HG03378 (cell line): Measurements from ENCODE around the gene CDC37L1.
"Not testable (repeated sequence)": the region's sequence is repeated elsewhere in the genome, so short reads cannot be mapped to it uniquely, and the experiment has no call there.

Experiments used
- ATAC-seq: cut with Tn5 transposase; IDR thresholded peaks from one replicate; pipeline ENCODE4 v1.9.1; 2021; ENCODE audit warnings: mild to moderate bottlenecking, moderate library complexity; ENCODE audit not compliant: unreplicated experiment

The CDC37L1 gene

GRCh38 chr9:4679268-4680172 lies at the start of gene CDC37L1:
Gene CDC37L1 (plus strand): TSS chr9:4679569. CDS start chr9:4679768, 199 bp downstream.
- peak; percentile 91 for ATAC-seq

DNA sequence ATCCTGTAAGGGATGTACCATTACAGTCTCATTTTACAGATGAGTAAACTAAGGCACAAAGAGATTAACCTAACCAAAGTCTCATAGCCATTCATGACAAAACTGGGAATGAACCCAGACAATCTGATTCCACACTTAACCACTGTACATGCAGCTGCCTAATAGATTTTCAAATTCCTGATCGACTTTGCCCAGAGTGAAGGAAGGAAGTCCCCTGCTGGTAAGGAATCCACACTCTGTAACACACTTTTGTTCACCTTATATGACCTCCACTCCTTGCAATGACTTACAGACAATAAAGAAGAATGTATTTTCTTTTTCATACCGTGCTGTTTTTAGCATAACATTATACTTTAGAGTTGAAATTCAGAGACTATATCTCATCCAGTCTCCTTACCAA lies 48.5 kb upstream of the CDC37L1 start:
- no peak for ATAC-seq

DNA sequence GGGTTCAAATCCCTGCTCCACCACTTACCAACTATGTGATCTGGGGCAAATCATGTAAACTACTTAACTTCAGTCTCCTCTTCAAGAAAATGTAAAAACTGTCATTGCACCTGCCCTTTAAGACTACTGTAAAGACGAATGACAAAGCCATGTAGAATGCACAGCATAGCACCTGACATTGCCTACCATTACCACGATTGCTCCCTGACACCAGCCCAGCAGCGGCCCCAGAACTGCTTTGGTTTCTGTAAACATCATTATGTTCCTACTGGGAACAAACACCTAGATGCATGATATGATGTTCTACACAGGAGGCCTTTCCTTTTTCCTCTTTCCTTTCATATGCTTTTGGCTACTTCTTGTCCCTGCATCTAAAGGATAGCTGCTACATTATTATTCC lies 40.4 kb upstream of the CDC37L1 start:
- no peak for ATAC-seq

GRCh38 chr9:4639420-4639819 lies 39.9 kb upstream of the CDC37L1 start:
- no peak for ATAC-seq

DNA sequence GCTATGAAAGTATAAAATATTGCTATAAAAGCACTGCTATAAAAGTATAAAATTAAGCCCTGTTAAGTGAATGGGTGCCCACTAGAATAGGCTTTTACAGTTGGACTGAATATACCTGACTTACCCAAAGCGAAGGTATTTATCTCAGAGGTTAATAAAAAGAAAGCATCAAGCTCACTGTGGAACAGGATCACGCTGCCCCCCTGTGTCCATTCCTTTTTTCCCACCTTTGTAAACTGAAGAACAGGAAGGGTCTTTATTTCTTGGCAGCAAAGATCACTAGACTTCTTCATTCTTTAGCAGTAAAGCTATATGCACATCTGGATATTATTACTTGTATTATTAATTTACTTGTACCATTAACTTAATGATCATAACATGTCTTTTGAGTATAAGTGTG lies 39.3 kb upstream of the CDC37L1 start:
- no peak for ATAC-seq

GRCh38 chr9:4642351-4642750 lies 37.0 kb upstream of the CDC37L1 start:
- no peak for ATAC-seq

DNA sequence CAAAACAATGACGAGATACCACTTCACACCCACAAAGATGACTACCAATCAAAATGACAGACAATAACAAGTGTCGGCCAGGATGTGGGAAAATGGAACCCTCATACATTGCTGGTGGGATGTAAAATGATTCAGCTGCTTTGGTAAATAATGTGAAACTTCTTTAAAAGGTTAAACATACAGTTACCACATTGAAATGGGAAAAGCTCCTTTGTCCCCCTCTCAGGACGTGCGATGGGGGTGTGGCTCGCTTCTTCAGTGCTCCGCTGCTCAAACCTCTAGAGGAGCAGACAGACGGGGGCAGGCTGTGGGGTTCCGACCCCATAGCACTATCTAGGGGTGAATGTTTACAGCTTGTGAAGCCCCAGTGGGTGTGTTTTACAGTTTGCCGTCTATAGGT lies 25.3 kb upstream of the CDC37L1 start:
- ATAC-seq: no peak

DNA sequence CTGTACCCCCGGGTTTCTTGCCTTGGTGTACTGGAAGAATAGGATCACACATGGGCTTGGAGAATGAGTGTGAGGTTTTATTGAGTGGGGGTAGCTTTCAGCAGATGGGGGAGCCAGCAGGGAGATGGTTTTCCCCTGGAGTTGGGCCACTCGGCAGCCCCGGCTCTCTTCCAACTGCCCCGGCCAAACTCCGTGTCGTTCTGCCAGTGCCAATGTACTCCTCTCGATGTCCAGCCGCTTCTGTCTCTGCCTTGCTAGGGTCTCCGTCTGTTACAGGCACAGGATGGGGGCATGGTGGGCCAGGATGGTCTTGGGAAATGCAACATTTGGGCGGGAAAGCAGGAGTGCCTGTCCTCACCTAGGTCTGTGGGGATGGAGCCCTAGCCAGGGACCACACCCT lies 24.8 kb upstream of the CDC37L1 start:
- no peak for ATAC-seq

- not testable (repeated sequence) for ATAC-seq
These were observed 23.2 kb upstream of the CDC37L1 start for GRCh38 chr9:4656196-4656595.

DNA sequence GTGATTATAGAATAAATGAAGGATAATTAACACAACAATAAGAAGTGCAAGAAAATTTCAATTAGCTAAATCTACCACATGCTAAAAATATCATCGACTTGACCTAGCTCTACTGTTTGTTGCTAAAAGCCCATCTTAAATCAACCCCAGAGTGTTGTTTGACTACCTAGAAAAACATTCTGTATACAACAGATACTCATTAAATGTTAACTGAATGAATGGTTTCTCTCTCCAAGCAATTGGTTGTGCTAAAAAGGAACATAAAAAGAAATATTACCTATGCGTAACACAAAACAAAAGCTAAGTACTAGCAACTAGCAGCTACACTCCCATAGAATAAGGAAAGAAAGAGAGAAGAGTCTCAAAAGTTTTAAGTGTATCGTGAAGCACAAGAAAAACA lies 22.7 kb upstream of the CDC37L1 start:
- no peak for ATAC-seq

DNA sequence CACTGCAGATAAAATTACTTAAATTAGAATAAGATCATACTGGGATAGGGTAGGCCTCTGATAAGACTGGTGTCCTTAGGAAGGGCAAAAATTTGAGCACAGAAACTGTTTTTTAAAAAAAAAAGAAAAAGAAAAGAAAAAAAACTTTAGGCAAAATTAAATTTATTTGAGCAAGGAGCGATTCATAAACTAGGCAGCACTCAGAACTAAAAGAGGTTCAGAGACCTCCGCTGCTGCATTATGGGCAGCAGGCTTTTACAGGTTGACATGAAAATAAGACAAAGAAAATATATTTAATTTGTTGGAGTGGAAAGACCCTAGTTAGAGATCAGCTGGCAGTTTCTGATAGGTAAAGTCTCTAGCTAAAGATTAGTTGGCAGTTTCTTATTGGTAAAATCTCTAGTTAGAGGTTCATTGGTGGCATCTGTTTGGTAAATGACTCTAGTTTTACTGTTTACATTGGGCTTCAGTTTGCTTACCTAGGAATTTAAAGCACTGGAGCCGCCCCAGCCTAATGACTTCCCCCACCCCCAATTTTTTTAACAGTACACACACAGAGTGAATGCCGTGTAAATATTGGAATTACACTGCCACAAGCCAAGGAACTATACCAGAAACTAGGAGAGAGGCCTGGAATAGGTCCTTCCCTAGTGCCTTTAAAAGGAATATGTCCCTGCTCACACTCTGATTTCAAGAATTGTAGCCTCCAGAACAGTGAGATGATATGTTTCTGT lies 21.8 kb upstream of the CDC37L1 start:
- ATAC-seq: no peak

GRCh38 chr9:4660665-4661064 lies 18.7 kb upstream of the CDC37L1 start:
- ATAC-seq: not testable (repeated sequence)

DNA sequence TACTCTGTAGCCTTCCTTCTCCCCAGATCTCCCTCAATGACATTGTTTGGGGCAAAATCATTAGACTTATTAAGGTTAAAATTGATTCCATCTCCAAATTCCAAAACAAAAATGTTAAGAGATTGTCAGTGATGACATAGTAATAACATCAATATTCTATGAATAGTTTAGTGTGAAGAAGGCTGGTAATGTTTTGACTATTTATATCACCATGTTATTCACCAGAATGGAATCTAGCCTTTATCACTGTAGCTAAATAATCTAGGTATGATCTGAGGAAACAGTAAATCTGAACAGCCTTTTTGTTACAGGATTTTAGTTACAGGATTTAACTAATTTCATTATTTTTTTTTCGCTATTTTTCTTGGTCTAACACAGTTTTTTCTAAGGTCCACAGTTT lies 18.2 kb upstream of the CDC37L1 start:
- ATAC-seq: no peak

DNA sequence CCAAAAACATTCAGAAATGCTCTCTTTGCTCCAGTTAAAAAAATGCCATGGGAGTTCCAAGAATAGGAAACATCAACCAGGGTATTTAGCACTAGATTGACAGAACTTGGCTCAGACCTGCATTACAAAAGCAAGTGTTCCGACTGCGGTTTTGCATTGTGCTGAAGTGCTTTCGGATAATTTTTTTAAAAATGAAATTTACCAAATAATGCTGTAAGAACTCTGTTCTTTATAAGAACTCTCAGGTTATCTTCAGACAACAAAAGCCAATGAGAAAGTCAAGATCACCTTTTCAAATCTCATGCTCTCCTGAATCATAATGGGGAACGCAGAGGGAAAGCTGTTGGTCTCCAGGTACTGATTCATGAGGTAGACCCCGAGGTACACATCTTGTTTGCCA lies 17.8 kb upstream of the CDC37L1 start:
- ATAC-seq: no peak

DNA sequence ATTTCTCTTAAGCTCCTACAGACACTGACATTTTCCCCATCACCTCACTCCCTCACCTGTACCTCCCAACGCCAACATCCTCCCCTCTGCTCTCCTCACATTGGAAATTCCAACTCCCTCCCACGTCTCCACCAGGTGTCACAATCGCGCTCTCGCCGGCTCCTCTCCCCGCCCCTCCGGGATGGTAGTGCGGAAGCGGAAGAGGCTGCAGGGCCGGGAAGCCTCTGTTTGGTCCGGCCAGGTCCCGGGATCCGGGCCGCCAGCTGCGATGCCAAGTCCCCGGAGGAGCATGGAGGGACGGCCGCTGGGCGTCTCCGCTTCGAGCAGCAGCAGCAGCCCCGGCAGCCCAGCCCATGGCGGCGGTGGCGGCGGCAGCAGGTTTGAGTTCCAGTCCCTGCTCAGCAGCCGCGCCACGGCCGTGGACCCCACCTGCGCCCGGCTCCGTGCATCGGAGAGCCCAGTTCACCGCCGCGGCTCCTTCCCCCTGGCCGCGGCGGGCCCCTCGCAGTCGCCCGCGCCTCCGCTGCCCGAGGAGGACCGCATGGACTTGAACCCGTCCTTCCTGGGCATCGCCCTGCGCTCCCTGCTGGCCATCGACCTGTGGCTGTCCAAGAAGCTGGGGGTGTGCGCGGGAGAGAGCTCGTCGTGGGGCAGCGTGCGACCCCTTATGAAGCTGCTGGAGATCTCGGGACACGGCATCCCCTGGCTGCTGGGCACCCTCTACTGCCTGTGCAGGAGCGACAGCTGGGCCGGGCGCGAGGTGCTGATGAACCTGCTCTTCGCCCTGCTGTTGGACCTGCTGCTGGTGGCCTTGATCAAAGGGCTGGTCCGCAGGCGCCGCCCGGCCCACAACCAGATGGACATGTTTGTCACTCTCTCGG lies 17.0 kb upstream of the CDC37L1 start, which contains the start of gene PLPP6:
TSS of gene PLPP6 (plus strand) at position 187 of the 881 bp plus-strand sequence. CDS start at position 269, 82 bp downstream.
- ATAC-seq: peak; percentile 83

DNA sequence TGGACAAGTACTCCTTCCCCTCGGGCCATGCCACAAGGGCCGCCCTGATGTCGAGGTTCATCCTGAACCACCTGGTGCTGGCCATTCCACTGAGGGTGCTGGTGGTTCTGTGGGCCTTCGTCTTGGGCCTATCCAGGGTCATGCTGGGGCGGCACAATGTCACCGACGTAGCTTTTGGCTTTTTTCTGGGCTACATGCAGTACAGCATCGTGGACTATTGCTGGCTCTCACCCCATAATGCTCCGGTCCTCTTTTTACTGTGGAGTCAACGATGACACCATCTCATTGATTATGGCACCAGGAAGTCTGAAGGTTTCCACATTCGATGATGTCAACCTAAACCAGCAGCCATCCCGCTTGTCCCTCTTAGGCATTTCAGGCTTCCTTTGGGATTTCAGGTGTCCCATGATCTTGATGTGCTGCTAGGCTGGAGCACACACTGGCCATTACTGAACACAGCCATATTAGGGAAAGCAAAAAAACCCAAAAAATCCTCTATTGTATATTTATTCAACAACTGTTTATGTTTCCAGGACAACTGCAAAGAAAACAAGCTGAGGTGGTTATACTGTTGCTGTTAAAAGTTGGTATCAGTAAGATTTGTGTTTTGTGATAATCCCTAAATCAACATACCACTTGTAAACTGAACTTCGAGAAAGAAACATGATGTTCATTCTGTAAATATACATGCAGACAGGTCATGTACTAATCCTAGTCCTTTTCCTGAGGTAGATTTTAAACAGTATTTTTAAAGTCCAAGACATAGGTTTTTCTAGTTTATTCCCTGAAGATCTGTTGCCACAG lies 16.2 kb upstream of the CDC37L1 start:
- no peak for ATAC-seq

GRCh38 chr9:4663956-4664355 lies 15.4 kb upstream of the CDC37L1 start:
- ATAC-seq: no peak

DNA sequence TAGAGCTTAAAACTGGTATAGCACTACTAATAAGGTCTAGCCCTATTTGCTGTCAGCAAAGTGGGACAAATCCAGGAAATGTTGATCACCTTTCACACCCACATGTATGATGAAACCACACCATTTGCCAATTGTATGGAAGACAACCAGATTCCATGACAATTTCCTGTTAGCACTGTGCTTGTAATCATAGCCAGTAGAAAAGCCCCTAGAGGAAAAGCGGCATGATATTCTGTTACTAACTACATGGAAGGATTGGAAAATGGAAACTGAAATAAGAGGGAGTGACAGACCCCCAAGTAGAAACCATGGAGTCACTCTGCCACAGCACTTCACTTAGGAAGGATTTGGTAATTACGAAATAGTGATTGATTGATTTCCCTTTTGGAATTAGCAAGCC lies 14.0 kb upstream of the CDC37L1 start:
- no peak for ATAC-seq

DNA sequence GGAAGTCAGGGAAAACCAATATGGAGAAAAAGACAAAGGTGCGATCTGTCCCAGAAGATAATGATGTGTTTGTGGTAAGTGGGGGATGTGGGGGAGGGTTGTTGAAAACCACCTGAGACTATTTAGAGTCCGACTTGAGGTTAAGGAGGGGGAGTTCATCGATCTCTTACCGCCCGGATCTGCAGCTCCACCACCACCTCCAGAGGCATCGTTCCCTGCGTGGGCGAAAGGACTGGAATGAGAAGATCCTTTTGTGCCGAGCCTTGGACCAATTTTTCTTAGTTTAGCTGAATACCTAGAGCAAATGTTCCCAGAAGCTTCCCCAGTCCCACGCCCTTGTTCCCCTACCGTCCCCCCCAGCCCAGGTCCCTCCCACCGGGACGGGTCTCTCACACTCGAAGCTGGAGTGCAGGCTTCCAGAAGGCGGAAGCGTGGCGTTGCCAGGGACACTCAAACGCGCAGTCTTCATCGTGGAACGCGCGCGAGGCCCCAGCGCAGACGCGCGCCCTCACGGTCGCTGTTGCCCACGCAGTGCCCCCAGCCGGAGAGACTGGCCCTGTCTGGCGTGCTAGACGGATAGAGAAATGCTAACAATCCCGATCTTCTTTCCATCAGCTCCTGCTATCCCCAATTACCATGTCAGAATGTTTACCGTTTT lies 13.2 kb upstream of the CDC37L1 start, which contains the start of gene SPATA6L:
TSS of gene SPATA6L (minus strand) at position 439 of the 658 bp plus-strand sequence. CDS start at position 209, 230 bp downstream.
- no peak for ATAC-seq
